Measurements from ENCODE around the gene SPR. TPM values are rescaled to one million over a fixed set of nuclear protein-coding genes. Genes with fewer than 3 reads are reported as not detected.

The SPR gene
- total RNA-seq, 3 donors from 2014 or later (not counting 1 experiment from before 2014, with no cell fraction given): 0.16 to 1.7 (median 0.34) TPM

DNA sequence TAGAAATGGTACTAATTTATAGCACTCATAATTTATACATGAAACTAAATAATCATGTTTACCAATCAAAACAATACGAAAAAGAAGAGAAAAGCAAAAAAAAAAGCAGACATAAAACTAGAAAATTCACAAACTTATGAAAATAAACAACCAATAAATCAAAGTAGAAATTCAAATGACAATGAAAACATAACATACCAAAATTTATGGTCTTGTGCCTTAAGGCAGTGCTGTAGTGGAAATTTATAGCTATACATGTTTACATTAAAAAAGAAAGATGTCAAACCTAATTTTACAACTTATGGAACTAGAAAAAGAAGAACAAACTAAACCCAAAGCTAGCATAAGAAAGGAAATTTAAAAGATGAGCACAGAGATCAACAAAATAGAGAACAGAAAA lies 16.1 kb upstream of the SPR start:
- no CpG with 5 or more reads among the region's 1 CpG for WGBS (ENCODE audit: insufficient coverage)
- no peak overlapping the region for H3K4me3 Mint-ChIP-seq

DNA sequence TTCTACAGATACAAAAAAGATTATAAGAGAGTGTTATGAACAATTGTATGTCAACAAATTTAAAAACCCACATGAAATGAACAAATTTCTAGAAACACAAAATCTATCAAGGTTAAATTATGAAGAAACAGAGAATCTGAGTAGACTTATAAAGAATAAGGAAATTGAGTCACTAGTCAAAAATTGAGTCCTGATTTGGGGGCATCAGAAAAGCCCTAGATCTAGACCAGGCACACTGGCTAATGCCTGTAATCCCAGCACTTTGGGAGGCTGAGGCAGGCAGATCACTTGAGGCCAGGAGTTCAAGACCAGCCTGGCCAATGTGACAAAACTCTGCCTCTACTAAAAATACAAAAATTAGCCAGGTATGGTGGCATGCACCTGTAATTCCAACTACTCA lies 15.3 kb upstream of the SPR start:
- H3K4me3 ChIP-seq (ENCODE audit: low read length): no peak overlapping the region
- TF ChIP-seq, protein P1, sequence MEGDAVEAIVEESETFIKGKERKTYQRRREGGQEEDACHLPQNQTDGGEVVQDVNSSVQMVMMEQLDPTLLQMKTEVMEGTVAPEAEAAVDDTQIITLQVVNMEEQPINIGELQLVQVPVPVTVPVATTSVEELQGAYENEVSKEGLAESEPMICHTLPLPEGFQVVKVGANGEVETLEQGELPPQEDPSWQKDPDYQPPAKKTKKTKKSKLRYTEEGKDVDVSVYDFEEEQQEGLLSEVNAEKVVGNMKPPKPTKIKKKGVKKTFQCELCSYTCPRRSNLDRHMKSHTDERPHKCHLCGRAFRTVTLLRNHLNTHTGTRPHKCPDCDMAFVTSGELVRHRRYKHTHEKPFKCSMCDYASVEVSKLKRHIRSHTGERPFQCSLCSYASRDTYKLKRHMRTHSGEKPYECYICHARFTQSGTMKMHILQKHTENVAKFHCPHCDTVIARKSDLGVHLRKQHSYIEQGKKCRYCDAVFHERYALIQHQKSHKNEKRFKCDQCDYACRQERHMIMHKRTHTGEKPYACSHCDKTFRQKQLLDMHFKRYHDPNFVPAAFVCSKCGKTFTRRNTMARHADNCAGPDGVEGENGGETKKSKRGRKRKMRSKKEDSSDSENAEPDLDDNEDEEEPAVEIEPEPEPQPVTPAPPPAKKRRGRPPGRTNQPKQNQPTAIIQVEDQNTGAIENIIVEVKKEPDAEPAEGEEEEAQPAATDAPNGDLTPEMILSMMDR (IDR thresholded peaks at IDR 0.05): no peak
- H3K4me3 Mint-ChIP-seq: no peak overlapping the region
- no peaks in the 10 kb centered on the region for H3K36me3 ChIP-seq (ENCODE audit: control insufficient read depth, insufficient read depth, low read length)
- H3K9me3 Mint-ChIP-seq: no peaks in the 10 kb centered on the region
- H3K27ac Mint-ChIP-seq: no peak overlapping the region
- peaks cover 29 to 65% of the 10 kb centered on the region in 2 donors for H3K27me3 Mint-ChIP-seq (ENCODE audit: low read depth in 2 of 2)
- no peaks in the 10 kb centered on the region for H3K9me3 ChIP-seq (ENCODE audit: control insufficient read depth, insufficient read depth, low read length)
- peaks cover 13% of the 10 kb centered on the region for H3K27me3 ChIP-seq (ENCODE audit: control insufficient read depth, insufficient read depth, low read length)
- intact Hi-C loops (cut with micrococcal nuclease): no loop called here
- H3K4me1 ChIP-seq (ENCODE audit: control insufficient read depth, insufficient read depth, low read length): no peaks in the 10 kb centered on the region
- DNase-seq (no peak), ATAC-seq (no peak)
- no peak overlapping the region for H3K27ac ChIP-seq (ENCODE audit: low read length)
- H3K4me1 Mint-ChIP-seq: no peaks in the 10 kb centered on the region
- H3K36me3 Mint-ChIP-seq: no peaks in the 10 kb centered on the region

More for the DNA sequence above, 16.1 kb upstream of the SPR start:
- Histone ChIP-seq H3K27ac (ENCODE audit: low read length) (no peak overlapping the region), H3K36me3 (ENCODE audit: control insufficient read depth, insufficient read depth, low read length) (no peaks in the 10 kb centered on the region), H3K27me3 (ENCODE audit: control insufficient read depth, insufficient read depth, low read length) (peaks cover 15% of the 10 kb centered on the region), H3K4me1 (ENCODE audit: control insufficient read depth, insufficient read depth, low read length) (no peaks in the 10 kb centered on the region), H3K9me3 (ENCODE audit: control insufficient read depth, insufficient read depth, low read length) (no peaks in the 10 kb centered on the region), H3K4me3 (ENCODE audit: low read length) (no peak overlapping the region)
- DNase-seq: no peak
- Mint-ChIP-seq H3K4me1 (no peaks in the 10 kb centered on the region), H3K27me3 (ENCODE audit: low read depth in 2 of 2) (peaks cover 28 to 68% of the 10 kb centered on the region in 2 donors), H3K27ac (no peak overlapping the region), H3K9me3 (no peaks in the 10 kb centered on the region), H3K36me3 (no peaks in the 10 kb centered on the region)
- TF ChIP-seq, protein P1 (IDR thresholded peaks at IDR 0.05): no peak
- intact Hi-C loops (cut with micrococcal nuclease): no loop called here
- no peak for ATAC-seq

DNA sequence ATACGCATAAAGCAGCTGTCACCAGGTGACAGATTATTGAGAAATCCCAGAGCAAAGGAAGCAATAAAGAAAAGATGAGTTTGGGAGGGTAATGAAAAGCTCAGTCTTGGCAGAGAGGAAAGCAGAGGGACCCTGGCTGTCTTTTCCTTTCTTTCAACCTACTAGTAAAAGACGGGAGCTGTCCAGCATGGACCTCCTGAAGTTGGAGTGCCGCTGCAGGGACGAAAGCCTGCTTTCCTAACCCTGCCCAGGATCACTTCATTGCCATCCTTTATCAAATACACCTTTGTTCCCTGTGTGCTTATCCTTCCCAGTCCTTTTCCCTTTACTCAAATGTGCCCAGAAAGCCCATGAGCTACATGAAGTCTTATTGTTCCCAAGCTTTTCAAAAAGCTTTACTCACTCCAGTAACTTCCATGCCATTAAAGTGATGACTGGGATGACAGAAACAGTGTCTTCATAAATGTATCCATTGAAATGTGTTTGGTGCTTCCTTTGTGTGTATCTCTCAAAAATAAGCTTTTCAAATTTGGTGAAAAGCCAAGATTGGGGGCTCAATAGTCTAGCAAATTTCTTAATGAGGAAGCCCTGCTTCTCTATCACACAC lies 3.7 kb upstream of the SPR start:
- 16% methylated on average over 4 of the region's 4 CpGs for WGBS (ENCODE audit: insufficient coverage)
- intact Hi-C loops (cut with micrococcal nuclease): no loop called here
- peaks cover 40 to 53% of the 10 kb centered on the region in 2 donors for H3K27me3 Mint-ChIP-seq (ENCODE audit: low read depth in 2 of 2)

More for the DNA sequence above, 3.7 kb upstream of the SPR start:
- H3K4me1 Mint-ChIP-seq: peaks cover 5 to 12% of the 10 kb centered on the region in 2 donors
- no peaks in the 10 kb centered on the region for H3K36me3 Mint-ChIP-seq
- H3K27ac ChIP-seq (ENCODE audit: low read length): no peak overlapping the region
- ATAC-seq: no peak
- H3K27ac Mint-ChIP-seq: no peak overlapping the region
- H3K4me3 Mint-ChIP-seq: no peak overlapping the region
- peaks cover 14% of the 10 kb centered on the region for H3K4me1 ChIP-seq (ENCODE audit: control insufficient read depth, insufficient read depth, low read length)
- H3K4me3 ChIP-seq (ENCODE audit: low read length): no peak overlapping the region
- TF ChIP-seq, protein P1 (IDR thresholded peaks at IDR 0.05): no peak
- H3K9me3 ChIP-seq (ENCODE audit: control insufficient read depth, insufficient read depth, low read length): no peaks in the 10 kb centered on the region
- H3K36me3 ChIP-seq (ENCODE audit: control insufficient read depth, insufficient read depth, low read length): no peaks in the 10 kb centered on the region
- peaks cover 2% of the 10 kb centered on the region for H3K27me3 ChIP-seq (ENCODE audit: control insufficient read depth, insufficient read depth, low read length)
- DNase-seq: peak in 1 of 2 donors; percentile 32
- no peaks in the 10 kb centered on the region for H3K9me3 Mint-ChIP-seq
